ENCODE data around the gene ENTPD6. TPM values are rescaled to one million over a fixed set of nuclear protein-coding genes. Genes with fewer than 3 reads are reported as not detected.
"Not testable (repeated sequence)": the region's sequence is repeated elsewhere in the genome, so short reads cannot be mapped to it uniquely, and the experiment has no call there.

ENTPD6 gene
- total RNA-seq, 1 experiment from 2014 or later = 53.7 TPM

GRCh38 chr20:25240851-25241658, 45.5 kb downstream of the ENTPD6 start:
- DNase-seq (ENCODE audit: low read depth) = not testable (repeated sequence)

GRCh38 chr20:25241659-25241955, 46.1 kb downstream of the ENTPD6 start:
- not testable (repeated sequence) for DNase-seq (ENCODE audit: low read depth)

- DNase-seq (ENCODE audit: low read depth) = no peak
These were observed 46.7 kb downstream of the ENTPD6 start for GRCh38 chr20:25242231-25242630.

- DNase-seq (ENCODE audit: low read depth) = no peak
These were observed 48.0 kb downstream of the ENTPD6 start for GRCh38 chr20:25243416-25243979.

- no peak for DNase-seq (ENCODE audit: low read depth)
These were observed 49.5 kb downstream of the ENTPD6 start for GRCh38 chr20:25244976-25245375.

GRCh38 chr20:25245461-25245860, 49.9 kb downstream of the ENTPD6 start:
- no peak for DNase-seq (ENCODE audit: low read depth)

- no peak for DNase-seq (ENCODE audit: low read depth)
These were observed 50.9 kb downstream of the ENTPD6 start for GRCh38 chr20:25246182-25246999.

- DNase-seq (ENCODE audit: low read depth) = peak; percentile 67
These were observed 51.5 kb downstream of the ENTPD6 start for GRCh38 chr20:25247000-25247517.

GRCh38 chr20:25247518-25247955, 52.0 kb downstream of the ENTPD6 start:
- no peak for DNase-seq (ENCODE audit: low read depth)

GRCh38 chr20:25247956-25248785, 52.7 kb downstream of the ENTPD6 start, which contains the start of gene PYGB:
Gene PYGB, plus strand, starts transcription at chr20:25248085. Its CDS starts 94 bp downstream, at chr20:25248179.
- peak; percentile 84 for DNase-seq (ENCODE audit: low read depth)

- no peak for DNase-seq (ENCODE audit: low read depth)
These were observed 53.3 kb downstream of the ENTPD6 start for GRCh38 chr20:25248786-25249172.

GRCh38 chr20:25249198-25249931, 53.9 kb downstream of the ENTPD6 start:
- no peak for DNase-seq (ENCODE audit: low read depth)

- no peak for DNase-seq (ENCODE audit: low read depth)
These were observed 55.0 kb downstream of the ENTPD6 start for GRCh38 chr20:25250508-25250907.

- DNase-seq (ENCODE audit: low read depth) = no peak
These were observed 55.5 kb downstream of the ENTPD6 start for GRCh38 chr20:25251019-25251418.

GRCh38 chr20:25251558-25251957, 56.0 kb downstream of the ENTPD6 start:
- no peak for DNase-seq (ENCODE audit: low read depth)

- DNase-seq (ENCODE audit: low read depth) = no peak
These were observed 56.7 kb downstream of the ENTPD6 start for GRCh38 chr20:25252230-25252651.

GRCh38 chr20:25252686-25253421, 57.3 kb downstream of the ENTPD6 start:
- DNase-seq (ENCODE audit: low read depth) = no peak

- no peak for DNase-seq (ENCODE audit: low read depth)
These were observed 58.2 kb downstream of the ENTPD6 start for GRCh38 chr20:25253606-25254275.

GRCh38 chr20:25254571-25254970, 59.1 kb downstream of the ENTPD6 start:
- no peak for DNase-seq (ENCODE audit: low read depth)

All from LHCN-M2 (cell line).